GM12892 (cell line): ENCODE results near the gene ARFGEF3.

Source experiments
- POLR2A ChIP-seq: IDR thresholded peaks from 2 replicates; pipeline ENCODE4 v1.6.1; 2011; ENCODE audit warnings: low read depth, low read length, control low read depth
- TAF1 ChIP-seq: IDR thresholded peaks from 2 replicates; pipeline ENCODE4 v1.6.1; 2011; ENCODE audit warnings: low read depth, mild to moderate bottlenecking, control low read depth, low read length, borderline replicate concordance

- TF ChIP-seq TAF1 = no peak
- TF ChIP-seq POLR2A = no peak
These were observed 216.1 kb downstream of the ARFGEF3 start, which contains the start of gene SMIM28 for GRCh38 chr6:138377844-138378243.
